GM12873 (cell line): ENCODE results near the gene PAQR8.

ENCODE experiments used
- CTCF ChIP-seq: IDR thresholded peaks from 2 replicates; pipeline ENCODE4 v1.5.1; 2012; ENCODE audit warnings: low read depth, mild to moderate bottlenecking, moderate library complexity, low read length, control low read depth; ENCODE audit not compliant: insufficient read depth; ENCODE audit errors: missing control alignments

PAQR8 gene

GRCh38 chr6:52422156-52422555 is 60.2 kb downstream of the PAQR8 start:
- no peak for TF ChIP-seq CTCF

DNA sequence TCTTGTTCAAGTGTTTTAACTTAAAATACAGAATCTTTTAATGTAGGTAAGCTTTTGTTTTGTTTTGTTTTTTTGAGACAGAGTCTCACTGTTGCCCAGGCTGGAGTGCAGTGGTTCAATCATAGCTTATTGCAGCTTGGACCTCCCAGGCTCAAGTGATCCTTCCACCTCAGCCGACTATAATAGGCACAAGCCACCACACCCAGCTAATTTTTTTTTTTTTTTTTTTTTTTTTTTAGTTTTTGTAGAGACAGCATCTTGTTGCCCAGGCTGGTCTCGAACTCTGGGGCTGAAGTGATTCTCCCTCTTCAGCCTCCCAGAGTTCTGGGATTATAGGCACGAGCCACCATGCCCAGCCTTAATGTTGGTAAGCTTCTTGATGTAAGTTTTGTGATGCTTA is 61.5 kb downstream of the PAQR8 start:
- no peak for TF ChIP-seq CTCF

DNA sequence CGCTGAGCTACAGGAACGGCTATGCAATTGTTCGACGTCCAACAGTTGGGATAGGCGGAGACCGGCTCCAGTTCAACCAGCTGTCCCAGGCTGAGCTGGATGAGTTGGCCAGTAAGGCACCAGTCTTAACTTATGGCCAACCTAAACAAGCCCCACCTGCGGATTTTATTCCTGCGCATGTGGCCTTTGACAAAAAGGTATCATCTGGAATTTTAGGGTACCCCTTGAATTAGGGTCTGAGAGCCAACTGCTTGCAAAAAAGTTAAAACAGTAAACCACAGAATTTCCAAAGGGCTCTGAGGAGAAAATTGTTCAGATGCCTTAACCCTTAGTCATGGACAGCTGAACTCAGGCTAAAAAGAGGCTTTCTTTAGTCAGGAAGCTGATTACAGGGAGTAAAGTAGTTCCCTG is 62.0 kb downstream of the PAQR8 start:
- TF ChIP-seq CTCF = no peak

DNA sequence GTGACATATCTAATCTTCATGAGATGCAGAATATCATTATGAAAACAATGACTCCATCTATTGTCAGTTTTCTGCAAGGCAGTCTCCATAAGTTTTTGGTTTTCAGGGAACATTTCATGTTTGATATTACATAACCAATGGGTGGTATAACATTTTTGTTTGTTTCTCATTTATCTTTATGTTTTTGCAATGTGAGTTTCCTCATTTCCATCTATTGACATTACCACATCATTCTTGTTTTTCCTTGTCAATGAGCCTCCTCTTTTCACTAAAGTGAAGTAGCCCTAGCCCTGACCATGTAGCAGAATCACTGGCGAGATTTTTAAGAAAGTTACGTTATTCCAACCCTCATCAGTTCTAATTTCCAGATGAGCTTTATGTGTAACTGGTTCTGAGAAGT is 62.6 kb downstream of the PAQR8 start:
- no peak for TF ChIP-seq CTCF

DNA sequence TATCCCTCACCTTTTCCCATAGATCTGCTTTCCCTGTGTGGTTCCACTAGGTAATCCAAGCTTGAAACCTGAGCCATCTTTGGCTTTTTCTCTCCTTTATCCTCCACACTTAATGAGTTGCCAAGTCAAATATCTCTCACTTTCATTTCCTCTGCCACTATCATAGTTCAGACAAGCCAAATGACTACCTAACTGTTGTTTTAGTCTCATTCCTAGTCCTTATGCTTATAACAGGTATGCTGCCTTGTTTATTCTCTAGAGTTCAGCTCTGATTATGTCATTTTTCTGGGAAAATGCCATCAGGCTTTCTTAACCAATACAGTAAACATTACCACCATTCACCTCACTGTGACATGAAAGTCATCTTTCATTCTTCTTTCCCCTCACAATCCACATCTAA is 64.7 kb downstream of the PAQR8 start:
- no peak for TF ChIP-seq CTCF

GRCh38 chr6:52435345-52435744 is 73.4 kb downstream of the PAQR8 start:
- no peak for TF ChIP-seq CTCF

DNA sequence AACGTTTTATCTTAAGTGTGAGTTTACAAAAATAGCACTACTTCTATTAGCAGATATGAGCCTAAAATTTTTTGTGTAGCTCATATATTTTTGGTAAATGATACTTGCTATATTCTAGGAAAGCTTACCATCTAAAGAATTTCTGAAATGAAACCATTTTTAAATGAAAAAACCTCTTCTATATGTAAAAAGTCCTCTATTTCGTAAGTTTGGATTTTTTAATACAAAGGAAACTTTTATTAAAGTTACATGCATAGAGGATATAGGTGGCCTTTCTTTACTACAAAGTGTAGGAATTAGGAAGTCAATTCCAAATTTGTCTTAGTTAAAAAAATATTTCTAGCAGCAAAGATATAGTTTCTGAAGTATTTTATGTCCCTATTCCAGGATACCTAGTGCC is 77.0 kb downstream of the PAQR8 start:
- no peak for TF ChIP-seq CTCF

- no peak for TF ChIP-seq CTCF
Observed at GRCh38 chr6:52454556-52454955, 92.6 kb downstream of the PAQR8 start.
